ENCODE data around the gene OTUD7B.
"Not testable (repeated sequence)": the region's sequence is repeated elsewhere in the genome, so short reads cannot be mapped to it uniquely, and the experiment has no call there.

OTUD7B gene

DNA sequence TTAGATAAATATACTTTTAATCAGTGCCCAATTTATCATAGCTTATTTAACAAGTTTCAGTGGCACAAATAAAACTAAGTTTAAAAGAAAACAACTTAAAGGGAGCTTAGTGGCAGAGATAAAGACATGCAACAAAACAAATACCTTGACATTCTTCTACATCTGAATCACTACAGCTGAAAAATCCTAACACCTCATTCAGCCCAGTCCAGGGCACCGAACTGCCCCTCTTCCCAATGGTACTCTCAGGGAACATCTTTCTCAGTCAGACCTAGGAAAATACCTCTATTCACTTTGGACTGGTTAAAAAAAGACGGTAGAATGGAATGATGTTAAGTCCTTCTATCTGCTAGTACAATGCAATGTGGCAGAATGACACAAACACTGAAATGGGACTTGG lies 8.3 kb downstream of the OTUD7B start:
- no peak for DNase-seq

DNA sequence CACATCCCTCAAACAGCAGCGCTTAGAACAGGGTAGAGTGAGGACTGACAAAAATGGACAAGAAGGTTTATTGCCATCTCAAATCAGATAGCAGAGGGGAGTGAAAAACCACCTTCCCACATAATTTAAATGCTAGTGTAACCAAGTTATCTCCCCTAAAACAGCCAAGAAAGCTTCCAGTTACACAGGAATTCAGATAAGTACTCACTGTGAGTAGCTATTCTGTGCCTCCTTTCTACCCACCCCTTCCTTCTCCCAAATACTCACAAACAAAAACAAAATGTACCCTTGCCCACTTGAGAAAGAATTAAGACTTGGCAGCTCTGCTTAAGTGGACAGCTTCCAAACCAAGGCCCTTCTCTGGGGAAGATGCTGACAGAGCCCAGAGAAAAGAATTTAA lies 9.1 kb downstream of the OTUD7B start:
- DNase-seq: no peak

DNA sequence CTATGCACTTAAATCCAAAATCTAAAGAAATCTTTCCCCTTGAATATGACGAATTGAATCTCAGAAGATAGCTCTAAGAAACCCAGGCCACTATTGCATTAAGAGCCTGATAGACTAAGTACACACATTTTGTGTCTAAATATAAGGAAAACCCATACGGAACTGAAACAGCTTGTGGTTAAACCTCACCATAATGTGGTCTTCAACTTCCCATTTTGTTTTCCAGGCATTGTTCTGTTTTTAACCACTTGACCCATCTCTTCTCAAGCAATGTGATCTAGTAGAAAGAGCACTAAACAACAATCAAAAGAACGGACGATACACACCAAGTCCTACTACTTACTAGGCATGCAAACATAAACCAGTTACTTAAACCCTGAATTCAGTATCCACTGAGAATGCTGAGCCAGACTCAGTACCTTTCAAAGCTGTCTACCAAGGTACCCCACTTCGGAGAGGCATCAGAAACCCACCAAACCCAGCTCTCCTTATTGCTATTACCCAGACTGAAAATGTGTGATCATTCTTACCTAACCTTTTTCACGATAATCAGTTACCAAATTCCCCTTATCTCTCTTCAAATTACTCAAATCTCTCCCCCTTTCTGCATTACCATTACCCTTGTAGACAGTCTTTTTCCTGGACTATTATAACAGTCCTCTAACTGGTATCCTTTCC lies 12.8 kb downstream of the OTUD7B start:
- no peak for DNase-seq

DNA sequence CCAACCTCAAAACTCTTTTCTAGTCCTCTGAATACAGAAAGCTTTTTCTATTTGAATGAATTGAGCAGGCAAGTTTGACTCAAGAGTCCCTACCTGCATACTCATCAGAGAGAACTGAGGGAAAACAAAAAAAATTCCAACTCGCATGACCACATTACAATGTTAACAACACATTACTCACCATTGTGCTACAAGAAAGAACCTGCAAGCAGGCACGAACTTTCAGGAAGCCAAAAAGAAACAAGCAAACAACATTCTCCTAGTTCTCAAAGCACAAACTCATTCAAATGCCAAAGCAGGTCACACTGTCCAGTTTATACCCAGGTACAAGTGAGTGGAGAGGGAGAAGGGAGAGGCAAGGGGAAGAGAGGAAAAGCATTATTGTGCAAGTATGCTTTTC lies 14.6 kb downstream of the OTUD7B start:
- no peak for DNase-seq

DNA sequence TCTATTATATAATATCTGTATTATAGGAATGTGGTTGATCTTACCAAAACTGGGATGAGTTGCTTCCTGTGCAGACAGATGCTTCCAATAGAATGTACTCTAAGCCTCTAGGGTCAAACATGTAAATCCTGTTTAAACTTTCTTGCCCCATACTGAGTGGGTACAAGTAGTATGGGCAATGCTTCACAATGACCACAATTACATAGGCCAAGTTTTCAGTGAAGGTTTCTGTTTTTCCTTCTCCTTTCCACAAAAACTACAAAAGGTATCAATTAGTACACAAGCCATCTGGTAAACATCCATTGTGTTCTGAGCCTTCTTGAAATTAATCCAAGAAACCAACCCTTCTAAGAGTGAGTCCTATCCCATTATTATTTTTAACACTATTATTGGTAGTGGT lies 16.8 kb downstream of the OTUD7B start:
- no peak for DNase-seq

DNA sequence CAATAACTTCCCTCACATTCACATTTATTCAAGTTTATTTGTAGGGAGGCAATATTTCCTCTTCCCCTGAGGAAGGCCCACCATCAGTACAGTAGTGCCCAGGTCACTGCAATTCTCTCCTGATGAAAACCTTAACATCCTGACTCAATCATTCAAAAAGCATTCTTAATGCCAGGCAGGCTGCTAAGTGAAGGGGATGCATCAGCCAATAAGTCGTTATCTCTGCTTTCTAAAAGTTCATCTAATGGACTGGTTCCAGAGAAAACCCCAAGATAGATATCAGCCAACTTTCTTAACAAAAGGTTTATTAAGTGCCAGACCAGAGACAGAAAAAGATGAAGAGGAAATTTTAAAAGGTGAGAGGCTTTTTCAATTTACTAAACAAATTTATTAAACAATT lies 17.3 kb downstream of the OTUD7B start:
- no peak for DNase-seq

DNA sequence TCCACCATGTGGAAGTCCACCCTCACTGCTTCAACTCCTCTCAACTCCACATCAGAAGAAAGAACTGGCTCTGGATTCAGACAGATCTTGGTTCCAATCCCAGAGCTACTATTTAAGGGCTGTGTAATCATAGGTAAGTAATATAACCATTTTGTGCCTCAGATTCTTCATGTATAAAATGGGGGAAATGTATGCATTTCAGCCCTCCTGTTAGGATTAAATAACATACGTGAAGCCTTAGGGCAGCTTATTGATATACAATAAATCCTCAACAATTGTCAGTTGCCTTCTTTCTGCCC lies 23.3 kb downstream of the OTUD7B start:
- DNase-seq: no peak

DNA sequence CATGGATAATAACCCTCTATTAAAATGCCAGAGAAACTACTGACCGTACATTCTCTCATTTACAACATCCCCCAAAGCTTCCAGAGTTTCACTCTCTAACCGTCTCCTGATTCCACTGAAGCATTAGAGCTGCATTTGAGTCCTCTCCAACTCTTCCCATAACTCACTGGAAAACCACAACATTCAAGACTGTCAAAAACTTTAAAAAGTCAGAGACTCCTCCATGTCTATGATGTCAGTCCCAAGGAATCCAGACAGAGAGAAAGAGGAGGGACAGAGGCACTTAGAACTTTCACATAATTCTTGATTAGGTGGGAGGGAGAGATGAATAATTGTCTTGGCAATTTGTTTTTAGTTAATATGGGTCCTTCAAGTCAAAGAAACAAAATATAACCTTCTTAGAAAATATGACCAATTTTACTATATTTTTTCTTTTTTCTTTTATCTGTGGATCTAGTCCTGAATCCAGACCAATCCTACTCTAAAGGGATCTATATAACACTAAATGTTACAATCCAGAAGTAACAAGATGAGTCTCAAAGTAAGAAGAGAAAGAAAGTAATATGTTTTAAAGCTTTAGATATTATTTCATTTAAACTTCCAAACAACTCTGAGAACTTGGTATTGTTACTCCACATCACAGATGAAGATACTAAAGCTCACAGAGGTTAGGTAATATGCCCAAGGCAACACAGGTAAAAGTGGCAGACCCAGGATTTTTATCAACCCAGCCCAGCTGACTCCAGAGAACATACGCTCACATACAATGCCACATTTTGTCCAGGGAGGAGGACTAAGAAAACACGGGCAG lies 23.8 kb downstream of the OTUD7B start:
- DNase-seq: no peak

DNA sequence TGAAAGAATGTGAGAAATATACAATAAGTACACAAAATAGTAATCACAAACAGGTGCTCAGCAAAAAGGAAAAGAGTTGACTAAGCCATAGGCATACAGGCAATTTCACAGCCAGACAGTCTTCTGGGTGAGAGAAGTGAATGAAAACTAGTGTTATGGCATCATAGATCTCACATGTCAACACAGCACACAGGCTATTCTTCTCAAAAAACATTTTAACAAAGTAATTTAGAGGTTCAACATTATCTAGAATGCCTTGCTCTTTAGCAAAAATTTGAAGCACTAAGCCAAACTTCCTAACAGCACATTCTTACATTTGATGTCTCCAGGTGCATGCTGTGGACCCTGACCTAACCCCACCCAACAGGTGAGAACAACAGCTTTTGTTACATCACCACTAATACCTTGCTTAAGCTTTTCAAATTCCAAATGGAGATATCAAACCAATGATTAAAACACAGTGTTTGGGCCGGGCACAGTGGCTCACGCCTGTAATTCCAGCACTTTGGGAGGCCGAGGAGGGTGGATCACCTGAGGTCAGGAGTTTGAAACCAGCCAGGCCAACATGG lies 30.5 kb downstream of the OTUD7B start:
- DNase-seq: no peak

DNA sequence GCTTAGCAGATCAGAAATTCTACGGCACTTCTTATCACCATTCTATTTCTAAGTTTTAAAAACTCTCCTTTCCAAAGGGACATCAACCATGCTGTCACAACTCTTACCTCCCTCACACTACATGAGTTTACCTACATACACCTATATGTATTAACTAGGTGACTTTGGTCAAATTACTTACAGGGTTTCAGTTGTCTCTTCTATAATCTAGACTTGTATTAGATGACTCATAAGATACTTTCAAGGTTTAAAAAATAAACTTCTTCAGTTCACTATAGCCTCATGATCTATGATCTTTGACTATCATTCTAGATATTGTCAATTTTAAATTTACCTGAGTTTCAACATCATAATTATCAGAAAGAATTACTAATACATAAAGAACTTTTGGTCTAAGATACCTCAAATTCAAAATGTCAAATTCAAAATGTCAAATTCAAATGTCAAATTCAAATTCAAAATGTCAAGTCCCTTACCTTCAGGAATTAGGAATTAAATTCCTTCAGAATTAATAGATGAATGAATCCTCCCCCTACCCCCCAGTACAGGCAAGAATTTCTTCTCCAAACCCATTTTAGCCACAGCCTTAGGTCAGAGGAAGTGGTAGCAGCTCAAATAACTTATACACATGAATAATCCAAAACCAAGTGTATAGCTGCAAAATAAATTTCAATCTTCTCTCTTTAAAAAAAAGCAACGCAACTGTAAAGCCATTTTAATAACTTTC lies 31.1 kb downstream of the OTUD7B start:
- DNase-seq: no peak

DNA sequence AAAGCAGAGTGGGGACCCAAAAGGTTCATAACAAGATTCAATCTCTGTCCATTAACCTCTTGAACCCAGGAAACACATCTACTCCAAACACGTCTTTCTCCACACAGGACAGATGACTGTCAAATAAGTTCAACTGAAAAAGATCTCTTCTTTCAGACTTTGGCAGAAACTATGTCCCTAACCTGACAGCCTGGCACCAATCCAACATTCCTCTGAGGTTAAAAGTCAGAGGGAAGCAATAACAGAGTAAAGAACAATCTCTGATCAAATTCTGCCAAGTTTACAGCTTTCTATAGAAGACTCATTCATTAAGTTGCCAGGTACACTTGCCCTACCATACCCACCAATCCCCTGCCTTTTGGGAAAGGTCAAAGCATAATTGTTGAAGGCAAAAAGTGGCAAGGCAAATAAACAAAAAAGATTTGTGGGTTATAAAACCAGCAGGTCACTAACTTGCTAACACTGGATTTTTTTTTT lies 31.9 kb downstream of the OTUD7B start:
- no peak for DNase-seq

DNA sequence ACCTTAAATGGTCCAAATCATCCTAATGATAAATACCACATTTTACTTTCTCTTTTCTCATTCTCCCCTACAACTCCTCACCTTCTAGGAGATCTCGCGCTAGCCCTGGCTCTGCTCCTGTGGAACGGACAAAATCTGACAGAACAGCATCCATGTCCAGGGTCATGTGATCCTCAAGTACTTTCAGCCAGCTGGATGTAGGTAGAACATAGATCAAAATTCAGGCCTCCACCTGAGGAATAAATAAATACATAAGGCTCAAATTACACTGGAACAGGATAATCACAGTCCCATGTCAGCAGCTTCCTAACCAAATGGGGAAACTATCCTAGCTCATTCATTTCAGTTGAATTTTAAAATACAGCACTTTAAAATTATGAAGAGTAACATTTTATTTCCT lies 33.2 kb downstream of the OTUD7B start:
- DNase-seq: peak; percentile 69

DNA sequence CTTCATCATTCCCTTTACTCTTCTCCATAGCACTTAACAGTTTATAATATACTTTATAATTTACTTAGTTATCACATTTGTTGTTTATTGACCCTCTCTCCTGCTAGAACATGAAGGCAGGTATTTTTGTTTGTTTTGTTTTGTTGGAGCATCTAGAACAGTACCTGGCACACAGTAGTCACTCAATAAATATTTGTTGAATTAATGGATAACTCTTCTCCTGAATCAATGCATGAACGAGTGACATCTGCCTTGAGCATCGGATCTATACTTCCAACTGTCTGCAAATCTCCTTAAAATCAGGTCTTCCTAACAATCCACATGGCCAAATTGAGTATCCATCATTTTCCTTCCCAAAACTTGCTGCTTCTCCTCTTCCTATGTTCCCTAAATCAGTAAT lies 38.0 kb downstream of the OTUD7B start:
- no peak for DNase-seq

DNA sequence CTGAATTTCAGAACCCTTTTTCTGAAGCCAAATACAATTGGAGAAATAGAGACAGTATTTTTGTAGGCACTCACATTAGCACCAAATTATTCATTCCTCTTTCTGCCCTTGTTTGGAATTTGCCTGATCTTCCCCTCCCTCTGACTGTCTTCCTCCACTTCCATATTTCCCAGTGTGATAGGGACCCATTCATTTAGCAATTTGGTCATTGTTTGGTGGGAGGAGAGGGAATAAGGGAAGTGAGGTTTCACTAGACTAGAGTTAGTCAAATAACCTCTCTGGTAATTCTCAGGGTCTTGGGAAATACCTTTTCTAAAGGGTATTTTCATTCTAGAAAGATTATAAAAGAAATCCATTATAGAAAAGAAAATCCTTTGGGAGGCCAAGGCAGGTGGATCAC lies 42.9 kb downstream of the OTUD7B start:
- no peak for DNase-seq

DNA sequence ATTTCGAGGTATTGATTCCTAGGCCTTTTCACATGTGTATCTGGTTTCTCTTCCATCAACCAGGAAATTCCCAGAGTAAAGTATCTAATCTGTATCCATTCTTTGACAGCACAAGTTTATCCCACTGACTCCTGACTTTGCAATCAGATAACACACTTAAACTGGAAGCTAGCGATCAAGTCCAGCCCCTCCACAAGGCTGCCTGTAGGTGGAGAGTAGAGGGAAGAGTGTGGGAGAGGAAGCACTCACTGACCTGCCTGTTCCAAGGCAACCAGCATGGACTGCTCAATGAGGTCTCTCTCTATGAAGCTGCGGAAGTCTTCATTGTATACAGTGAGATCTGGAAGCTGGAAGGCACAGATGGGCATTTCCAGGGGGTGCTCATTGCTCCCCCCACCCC lies 43.5 kb downstream of the OTUD7B start:
- no peak for DNase-seq

DNA sequence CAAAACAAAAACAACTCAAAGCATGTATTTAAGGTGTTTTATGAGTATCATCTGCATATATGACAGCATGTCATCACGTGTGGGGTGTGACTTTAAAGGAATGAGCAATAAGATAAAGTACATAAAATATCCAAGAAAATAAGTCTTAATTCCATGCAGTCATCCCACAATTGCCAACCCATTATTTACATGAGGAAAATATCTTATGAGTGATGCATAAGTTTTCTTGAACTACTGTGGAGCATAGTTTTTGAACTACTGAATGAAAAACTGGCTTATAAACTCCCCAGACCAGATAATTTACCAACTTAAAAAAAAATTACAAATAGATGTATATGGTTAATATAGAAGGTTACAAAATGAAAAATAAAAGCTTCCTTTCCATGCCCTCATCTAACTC lies 44.1 kb downstream of the OTUD7B start:
- DNase-seq: no peak

DNA sequence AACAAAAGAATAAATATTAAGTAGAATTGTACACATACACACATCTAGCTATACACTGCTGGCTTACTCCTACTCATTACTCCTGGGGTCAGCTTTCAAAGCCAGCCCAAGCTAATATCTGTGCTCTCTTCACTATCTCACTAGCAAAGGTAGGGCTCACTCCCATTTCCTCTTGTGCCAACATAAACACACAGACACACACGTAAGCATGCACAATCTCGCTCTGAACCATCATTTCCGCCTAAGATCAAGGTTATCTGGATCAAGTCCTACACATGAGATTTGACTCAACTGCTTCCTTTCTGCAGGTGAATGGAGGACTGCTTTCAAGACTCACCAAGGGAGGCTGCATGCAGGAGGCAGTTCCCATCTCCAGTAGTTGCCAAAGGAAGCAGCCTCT lies 45.1 kb downstream of the OTUD7B start:
- no peak for DNase-seq

DNA sequence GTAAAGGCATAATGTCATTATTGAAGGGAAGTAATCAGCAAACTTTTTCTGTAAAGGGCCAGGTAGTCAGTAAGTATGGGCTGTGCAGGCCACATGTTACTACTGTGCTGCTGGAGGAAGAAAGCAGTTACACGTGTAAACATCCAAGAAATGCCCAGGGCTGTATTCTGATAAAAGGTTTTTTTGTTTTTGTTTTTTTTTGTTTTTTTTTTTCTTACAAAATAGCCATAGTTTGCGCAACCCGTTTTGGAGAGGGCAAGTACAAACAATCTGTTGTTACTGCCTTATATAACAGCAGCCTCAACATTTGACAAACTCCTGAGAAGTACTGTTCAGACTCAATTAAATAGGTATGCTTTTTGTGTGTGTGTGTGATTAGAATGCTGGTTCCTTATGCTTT lies 47.2 kb downstream of the OTUD7B start:
- DNase-seq: no peak

DNA sequence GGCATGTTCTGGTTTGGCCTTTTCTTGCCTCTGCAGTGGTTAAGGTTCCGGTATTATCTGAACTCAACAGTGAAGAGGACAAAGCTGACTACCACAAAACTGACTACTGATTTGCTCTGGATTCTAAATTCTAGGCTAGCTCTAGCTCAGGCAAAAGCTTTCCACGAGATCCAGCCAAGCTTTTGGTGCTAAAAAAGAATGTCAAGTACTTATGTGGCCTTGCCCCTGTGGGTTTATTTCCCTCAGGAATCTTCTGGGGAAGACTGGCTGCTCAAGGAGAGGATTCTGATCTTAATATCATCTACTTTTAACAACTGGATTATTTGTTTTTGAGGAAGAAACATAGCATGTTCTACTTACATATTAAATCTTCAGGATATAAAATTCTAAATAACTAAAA lies 47.8 kb downstream of the OTUD7B start:
- no peak for DNase-seq

DNA sequence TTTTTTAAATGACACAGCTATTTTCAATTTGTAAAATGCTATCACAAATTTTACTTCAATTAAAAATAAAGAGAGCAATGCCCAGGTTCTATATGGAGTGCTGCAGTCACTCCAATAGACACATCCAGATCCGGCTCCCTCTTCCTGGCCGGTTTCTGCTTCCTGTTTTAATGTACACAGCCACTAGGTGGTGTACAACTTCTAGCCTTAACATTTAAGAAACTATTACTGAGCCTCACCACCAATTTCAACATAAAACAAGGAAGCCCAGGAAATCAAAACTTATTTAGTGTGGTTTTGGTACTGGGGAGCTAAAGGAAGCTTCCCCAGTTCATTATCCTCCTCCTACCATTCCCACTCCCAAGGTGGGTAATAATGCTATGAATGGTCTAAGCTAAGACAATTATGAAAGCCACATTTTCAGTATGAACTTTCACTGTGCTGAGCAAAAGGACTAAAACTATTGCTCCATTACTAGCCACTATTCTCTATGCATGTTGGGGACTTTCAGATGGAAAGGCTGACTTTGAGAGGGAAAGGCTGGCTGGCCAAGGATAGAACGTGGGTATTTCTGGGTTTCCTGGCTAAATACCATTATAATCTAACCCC lies 48.4 kb downstream of the OTUD7B start:
- peak; percentile 63 for DNase-seq

DNA sequence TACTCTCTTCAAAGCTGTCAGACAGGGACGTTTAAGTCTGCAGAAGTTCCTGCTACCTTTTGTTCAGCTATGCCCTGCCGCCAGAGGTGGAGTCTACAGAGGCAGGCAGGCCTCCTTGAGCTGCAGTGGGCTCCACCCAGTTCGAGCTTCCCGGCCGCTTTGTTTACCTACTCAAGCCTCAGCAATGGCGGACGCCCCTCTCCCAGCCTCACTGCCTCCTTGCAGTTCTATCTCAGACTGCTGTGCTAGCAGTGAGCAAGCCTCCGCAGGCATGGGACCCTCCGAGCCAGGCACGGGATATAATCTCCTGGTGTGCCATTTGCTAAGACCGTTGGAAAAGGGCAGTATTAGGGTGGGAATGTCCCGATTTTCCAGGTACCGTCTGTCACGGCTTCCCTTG lies 53.0 kb downstream of the OTUD7B start:
- DNase-seq: not testable (repeated sequence)

DNA sequence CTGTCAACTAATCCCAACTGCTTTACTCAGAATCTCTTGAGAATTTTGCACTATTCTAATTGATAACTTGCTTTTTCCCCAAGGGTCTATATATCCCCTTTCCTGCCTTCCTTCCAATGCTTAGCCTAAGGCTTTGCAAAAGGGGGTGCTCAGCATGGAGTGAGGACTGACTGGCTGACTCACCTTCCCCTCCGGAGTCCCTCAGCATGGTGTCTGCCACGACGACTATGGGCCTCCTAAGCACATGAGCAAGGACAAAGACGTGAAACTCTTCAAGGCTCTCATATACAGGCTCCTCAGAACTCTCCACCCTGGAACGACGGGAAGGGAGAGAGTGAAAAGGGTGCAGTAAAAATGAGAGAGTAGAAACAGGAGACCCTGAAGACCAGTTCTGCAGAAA lies 60.6 kb downstream of the OTUD7B start:
- no peak for DNase-seq

DNA sequence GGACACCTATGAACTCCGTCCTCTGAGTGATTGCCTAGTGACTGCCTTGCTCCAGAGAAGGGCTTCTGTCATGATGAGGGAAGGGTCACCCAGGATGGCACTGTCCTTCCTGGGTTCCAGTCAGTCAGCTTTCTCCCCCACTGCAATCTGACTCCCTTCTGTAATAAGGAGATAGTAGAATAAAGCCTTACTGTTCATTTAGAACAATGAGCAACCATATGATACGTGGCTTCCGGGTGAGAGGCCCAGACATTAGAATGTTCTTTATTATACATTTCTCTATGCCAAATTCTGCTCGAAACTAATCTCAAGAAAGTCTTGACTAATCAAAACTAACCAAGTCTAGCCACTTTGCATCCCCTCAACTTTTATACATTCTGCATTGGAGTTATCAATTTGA lies 65.3 kb downstream of the OTUD7B start:
- DNase-seq: no peak

Measured in NCI-H1105 (cell line).